Upper lobe of right lung (tissue), 1 donor: ENCODE measurements around the gene TTR. TPM values are rescaled to one million over a fixed set of nuclear protein-coding genes. Genes with fewer than 3 reads are reported as not detected.

Source experiments
- ATAC-seq: fragments of 200-7000 bp; cut with Tn5 transposase; one replicate; pipeline ENCODE4 v1.9.1; 2020; ENCODE audit warnings: mild to moderate bottlenecking, moderate library complexity
- DNase-seq: peaks from one replicate; pipeline ENCODE4 v3.0.0-alpha.2; 2020
- H3K27ac ChIP-seq: fragments of 200-600 bp; one replicate; pipeline ENCODE4 v1.8.0; 2022
- H3K27me3 ChIP-seq: fragments of 200-600 bp; one replicate; pipeline ENCODE4 v1.8.0; 2022; ENCODE audit warnings: mild to moderate bottlenecking
- H3K36me3 ChIP-seq: fragments of 200-600 bp; one replicate; pipeline ENCODE4 v1.8.0; 2022
- H3K4me1 ChIP-seq: fragments of 200-600 bp; one replicate; pipeline ENCODE4 v1.8.0; 2022
- H3K4me3 ChIP-seq: fragments of 200-600 bp; one replicate; pipeline ENCODE4 v1.8.0; 2022; ENCODE audit warnings: mild to moderate bottlenecking
- H3K9me3 ChIP-seq: fragments of 200-600 bp; one replicate; pipeline ENCODE4 v1.8.0; 2022
- CTCF ChIP-seq: fragments of 200-600 bp; IDR thresholded peaks from one replicate; pipeline ENCODE4 v1.8.0; 2022; ENCODE audit warnings: antibody characterized with exemption
- intact Hi-C: fragments of 100-400 bp; cut with DNase I; formaldehyde crosslinking; loops from one replicate; pipeline ENCODE4 v1.11.0; 2022
- total RNA-seq: library from RNA; stranded (reverse); fragmentation: NEBNext Ultra II Directional; extraction: Animal tissue kit (Norgen Biotek cat#: 25700); gene quantifications from one replicate; pipeline ENCODE4 v1.2.1, GENCODE V29; 2021
- donor health status: DM: no; HTN: yes; CAD: no; lungs with severe emphysema.

TTR gene
- total RNA-seq, 1 donor from 2014 or later = not detected

DNA sequence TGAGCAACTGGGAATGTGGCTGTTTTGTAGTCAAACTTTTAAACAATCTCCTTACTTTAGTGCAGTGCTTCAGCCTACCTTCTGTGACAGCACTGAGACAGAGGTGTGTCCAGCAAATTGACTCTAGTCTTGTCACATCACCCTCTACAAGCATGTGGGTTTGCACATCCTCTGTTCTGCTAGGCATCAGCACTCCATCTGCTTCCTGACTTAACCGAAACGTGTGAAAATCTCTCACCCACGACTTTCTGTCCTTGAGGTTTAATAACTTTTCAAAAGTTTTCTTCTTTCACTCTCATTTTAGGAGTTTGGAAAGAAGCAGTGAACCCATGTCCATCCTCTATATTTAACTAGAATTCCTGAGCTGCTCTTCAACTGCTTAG, 42.6 kb downstream of the TTR start:
- no peaks in the 10 kb centered on the region for H3K36me3 ChIP-seq
- no peak overlapping the region for H3K27ac ChIP-seq
- H3K27me3 ChIP-seq = no peaks in the 10 kb centered on the region
- no peak for TF ChIP-seq CTCF
- no peak overlapping the region for H3K4me3 ChIP-seq
- intact Hi-C loops = no loop called here
- ATAC-seq (no peak), DNase-seq (no peak)
- H3K4me1 ChIP-seq = no peaks in the 10 kb centered on the region
- H3K9me3 ChIP-seq = no peaks in the 10 kb centered on the region

GRCh38 chr18:31636387-31636786, 44.7 kb downstream of the TTR start:
- H3K36me3 ChIP-seq = no peaks in the 10 kb centered on the region
- H3K9me3 ChIP-seq = no peaks in the 10 kb centered on the region
- ATAC-seq = no peak
- H3K4me1 ChIP-seq = no peaks in the 10 kb centered on the region
- no peak overlapping the region for H3K27ac ChIP-seq
- no peaks in the 10 kb centered on the region for H3K27me3 ChIP-seq
- DNase-seq = no peak
- H3K4me3 ChIP-seq = no peak overlapping the region
- intact Hi-C loops = no loop called here
- TF ChIP-seq CTCF = no peak

DNA sequence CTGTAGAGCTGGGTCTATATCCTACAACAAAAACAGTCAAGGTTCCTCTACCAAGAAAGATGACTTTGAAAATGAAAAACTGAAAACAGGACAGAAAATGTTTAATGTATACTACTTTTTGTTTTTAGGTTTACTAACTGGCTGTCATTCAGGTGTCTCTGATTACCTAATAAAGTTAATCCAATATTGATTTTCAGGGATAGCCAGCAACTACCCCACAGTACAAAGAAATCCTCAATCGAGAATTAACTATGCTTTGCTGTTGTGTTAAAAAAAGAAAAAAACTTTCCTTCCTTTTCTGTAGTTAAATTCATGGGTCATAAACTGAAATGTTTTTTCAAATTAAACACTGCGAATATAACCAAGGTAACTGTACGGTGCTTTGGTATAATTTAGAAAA, 45.8 kb downstream of the TTR start:
- H3K4me3 ChIP-seq = no peak overlapping the region

DNA sequence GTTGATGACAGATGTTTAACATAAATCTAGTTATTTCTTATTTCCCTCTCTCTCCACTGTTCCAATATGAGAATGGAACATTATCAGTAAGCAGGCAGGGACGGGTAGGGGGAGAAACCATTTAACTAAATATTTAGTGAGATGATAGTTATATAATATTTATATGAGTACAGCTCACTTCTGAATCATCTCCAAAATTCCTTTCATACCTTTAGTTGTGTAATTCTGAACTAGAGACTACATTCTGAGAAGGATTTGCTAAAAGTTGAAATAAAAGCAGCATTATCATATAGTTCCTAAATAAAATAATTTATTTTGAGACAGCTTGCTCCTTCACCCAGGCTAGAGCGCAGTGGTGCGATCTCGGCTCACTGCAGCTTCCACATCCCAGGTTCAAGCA, 51.3 kb downstream of the TTR start:
- Histone ChIP-seq H3K4me1 (no peaks in the 10 kb centered on the region), H3K36me3 (no peaks in the 10 kb centered on the region), H3K4me3 (no peak overlapping the region), H3K9me3 (no peaks in the 10 kb centered on the region), H3K27me3 (no peaks in the 10 kb centered on the region), H3K27ac (no peak overlapping the region)
- DNase-seq (no peak), ATAC-seq (no peak)
- intact Hi-C loops = no loop called here
- TF ChIP-seq CTCF = no peak

More for the DNA sequence above, 45.8 kb downstream of the TTR start:
- Histone ChIP-seq H3K9me3 (no peaks in the 10 kb centered on the region), H3K36me3 (no peaks in the 10 kb centered on the region), H3K4me1 (no peaks in the 10 kb centered on the region), H3K27me3 (no peaks in the 10 kb centered on the region), H3K27ac (no peak overlapping the region)
- no peak for TF ChIP-seq CTCF
- ATAC-seq (no peak), DNase-seq (no peak)
- intact Hi-C loops = no loop called here

DNA sequence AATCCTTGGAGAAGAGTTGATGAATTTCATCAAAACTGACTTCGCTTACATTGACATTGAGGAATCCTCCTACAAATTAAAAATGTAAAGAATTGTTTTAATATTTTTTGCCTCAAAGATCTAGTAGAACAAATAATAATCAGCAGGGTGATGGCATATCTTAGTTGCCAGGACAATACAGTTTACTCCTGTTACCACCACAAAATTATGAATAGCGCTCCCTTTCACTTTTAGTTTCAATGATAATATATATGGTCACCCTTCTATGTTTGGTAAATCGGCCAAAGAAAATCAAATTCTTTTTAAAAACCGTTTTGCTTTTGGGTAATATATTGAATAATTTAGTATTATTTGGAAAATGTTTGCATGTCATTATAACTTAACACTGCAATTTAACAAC, 53.7 kb downstream of the TTR start:
- intact Hi-C loops = no loop called here
- no peak for ATAC-seq
- H3K4me1 ChIP-seq = no peaks in the 10 kb centered on the region
- no peak for DNase-seq
- no peak overlapping the region for H3K4me3 ChIP-seq
- no peak for TF ChIP-seq CTCF
- no peak overlapping the region for H3K27ac ChIP-seq
- H3K36me3 ChIP-seq = no peaks in the 10 kb centered on the region
- H3K27me3 ChIP-seq = no peaks in the 10 kb centered on the region
- H3K9me3 ChIP-seq = no peaks in the 10 kb centered on the region
